GM21717 (cell line): ENCODE measurements around the gene NFE2L3.

Source experiments
- ATAC-seq: cut with Tn5 transposase; IDR thresholded peaks from one replicate; pipeline ENCODE4 v1.9.1; 2021; ENCODE audit warnings: mild to moderate bottlenecking, moderate library complexity; ENCODE audit not compliant: unreplicated experiment

NFE2L3 gene

GRCh38 chr7:26198781-26199169 is 46.8 kb downstream of the NFE2L3 start:
- ATAC-seq, result no peak

GRCh38 chr7:26199301-26200037 is 47.5 kb downstream of the NFE2L3 start:
- ATAC-seq, result no peak

- ATAC-seq, result no peak
Measured at GRCh38 chr7:26200038-26200443, 48.0 kb downstream of the NFE2L3 start.

GRCh38 chr7:26200444-26201246 is 48.6 kb downstream of the NFE2L3 start, which contains the start of gene HNRNPA2B1:
Gene HNRNPA2B1 (minus strand): TSS chr7:26200746. CDS start chr7:26200577, 169 bp downstream.
- peak; percentile 63 for ATAC-seq

- ATAC-seq, result peak; percentile 44
Measured at GRCh38 chr7:26201247-26202018, 49.4 kb downstream of the NFE2L3 start, which contains the start of gene CBX3. Gene CBX3 (plus strand): TSS chr7:26201745. CDS start chr7:26202999, 1,254 bp downstream.

GRCh38 chr7:26202019-26202990 is 50.3 kb downstream of the NFE2L3 start:
- peak; percentile 5 for ATAC-seq

- ATAC-seq, result no peak
Measured at GRCh38 chr7:26203016-26203415, 51.0 kb downstream of the NFE2L3 start.

- ATAC-seq, result no peak
Measured at GRCh38 chr7:26208040-26208439, 56.0 kb downstream of the NFE2L3 start.

GRCh38 chr7:26212921-26213718 is 61.1 kb downstream of the NFE2L3 start:
- ATAC-seq, result no peak

GRCh38 chr7:26213807-26214515 is 62.0 kb downstream of the NFE2L3 start:
- ATAC-seq, result no peak

- no peak for ATAC-seq
Measured at GRCh38 chr7:26216049-26216448, 64.1 kb downstream of the NFE2L3 start.

- ATAC-seq, result no peak
Measured at GRCh38 chr7:26224359-26224758, 72.4 kb downstream of the NFE2L3 start.

GRCh38 chr7:26227987-26228386 is 76.0 kb downstream of the NFE2L3 start:
- no peak for ATAC-seq

GRCh38 chr7:26233902-26234511 is 82.0 kb downstream of the NFE2L3 start:
- no peak for ATAC-seq
